ENCODE data around the gene MGMT.

Gene MGMT

GRCh38 chr10:129815898-129816655 lies 349.0 kb downstream of the MGMT start:
- no peak for DNase-seq

DNA sequence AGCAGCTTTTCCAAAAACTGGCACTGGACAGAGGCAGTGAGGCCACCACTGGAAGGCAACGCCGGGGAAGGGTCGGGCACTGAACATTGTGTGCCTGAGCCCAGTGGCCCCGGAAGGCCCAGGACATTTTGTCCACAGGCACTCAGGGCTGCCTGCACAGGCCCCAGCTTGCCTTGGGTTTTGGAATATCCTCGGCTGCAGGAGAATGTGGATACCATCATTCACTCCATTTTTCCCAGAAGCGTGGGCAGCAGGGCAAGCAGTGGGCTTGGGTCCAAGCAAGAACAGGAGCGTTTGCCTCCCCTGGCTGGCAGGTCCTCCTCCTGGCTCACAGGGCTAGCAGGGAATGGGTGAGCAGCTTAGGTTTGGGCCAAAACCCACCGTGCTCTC lies 349.6 kb downstream of the MGMT start:
- no peak for DNase-seq
